GM12878 (cell line): ENCODE measurements around the gene DNAJC27. TPM values are rescaled to one million over a fixed set of nuclear protein-coding genes. Genes with fewer than 3 reads are reported as not detected.
A peak's percentile ranks its signal among the peaks of the same experiment; 100 is the strongest.

ENCODE experiments used
- ATF2 ChIP-seq: IDR thresholded peaks from 2 replicates; pipeline ENCODE4 v1.6.1; 2012; ENCODE audit warnings: low read length, inconsistent platforms
- ATF7 ChIP-seq: fragments of 450-650 bp; IDR thresholded peaks from 2 replicates; pipeline ENCODE4 v1.6.1; 2016; ENCODE audit warnings: low read depth, mild to moderate bottlenecking
- BMI1 ChIP-seq: fragments of 450-650 bp; IDR thresholded peaks from 2 replicates; pipeline ENCODE4 v1.6.1; 2016; ENCODE audit warnings: mild to moderate bottlenecking, moderate library complexity, borderline replicate concordance
- CREB1 ChIP-seq: IDR thresholded peaks from 2 replicates; pipeline ENCODE4 v1.6.1; 2012; ENCODE audit warnings: low read depth, mild to moderate bottlenecking, inconsistent platforms
- DPF2 ChIP-seq: fragments of 450-650 bp; IDR thresholded peaks from 2 replicates; pipeline ENCODE4 v1.6.1; 2017; ENCODE audit warnings: mild to moderate bottlenecking
- EP300 ChIP-seq, 2 experiments: fragments of 150-350 bp in 1 of 2; IDR thresholded peaks; 2 replicates each; pipeline ENCODE4 v1.6.1; 2011 to 2012; ENCODE audit warnings: low read depth in 2 of 2, low read length in 2 of 2, borderline replicate concordance in 1 of 2, improper control_type of control experiment in 1 of 2, inconsistent platforms in 1 of 2; ENCODE audit not compliant: control insufficient read depth in 1 of 2
- ESRRA ChIP-seq: IDR thresholded peaks from 2 replicates; pipeline ENCODE4 v1.6.1; 2012; ENCODE audit warnings: mild to moderate bottlenecking, low read length, improper control_type of control experiment
- FOXK2 ChIP-seq: fragments of 450-650 bp; IDR thresholded peaks from 2 replicates; pipeline ENCODE4 v1.6.1; 2017; ENCODE audit warnings: mild to moderate bottlenecking, moderate library complexity
- IRF4 ChIP-seq: IDR thresholded peaks from 2 replicates; pipeline ENCODE4 v1.6.1; 2011; ENCODE audit warnings: low read depth, low read length
- LARP7 ChIP-seq: fragments of 450-650 bp; IDR thresholded peaks from 2 replicates; pipeline ENCODE4 v1.6.1; 2017; ENCODE audit warnings: mild to moderate bottlenecking
- MLLT1 ChIP-seq: fragments of 450-650 bp; IDR thresholded peaks from 2 replicates; pipeline ENCODE4 v1.6.1; 2016; ENCODE audit warnings: mild to moderate bottlenecking
- NBN ChIP-seq: fragments of 450-650 bp; IDR thresholded peaks from 2 replicates; pipeline ENCODE4 v1.6.1; 2016
- NFYB ChIP-seq: IDR thresholded peaks from 2 replicates; pipeline ENCODE4 v1.6.1; 2011; ENCODE audit warnings: low read depth, mild to moderate bottlenecking, low read length, improper control_type of control experiment, moderate library complexity; ENCODE audit not compliant: insufficient read depth
- NR2F1 ChIP-seq: fragments of 450-650 bp; conservative IDR thresholded peaks from 2 replicates; pipeline ENCODE4 v1.6.1; 2017; ENCODE audit warnings: mild to moderate bottlenecking
- POLR2AphosphoS5 ChIP-seq: IDR thresholded peaks from 2 replicates; pipeline ENCODE4 v1.6.1; 2011; ENCODE audit warnings: mild to moderate bottlenecking, low read length, inconsistent platforms
- RAD51 ChIP-seq: fragments of 450-650 bp; IDR thresholded peaks from 2 replicates; pipeline ENCODE4 v1.6.1; 2016; ENCODE audit warnings: moderate library complexity, mild to moderate bottlenecking, inconsistent platforms
- RB1 ChIP-seq: fragments of 450-650 bp; formaldehyde crosslinking; IDR thresholded peaks from 2 replicates; pipeline ENCODE4 v1.6.1; 2017; ENCODE audit warnings: mild to moderate bottlenecking, borderline replicate concordance
- SKIL ChIP-seq: fragments of 450-650 bp; IDR thresholded peaks from 2 replicates; pipeline ENCODE4 v1.6.1; 2017; ENCODE audit warnings: mild to moderate bottlenecking, low read depth, inconsistent platforms; ENCODE audit not compliant: poor library complexity, severe bottlenecking
- SPI1 ChIP-seq: IDR thresholded peaks from 2 replicates; pipeline ENCODE4 v1.6.1; 2011; ENCODE audit warnings: low read depth, mild to moderate bottlenecking, low read length, moderate library complexity, borderline replicate concordance; ENCODE audit not compliant: insufficient read depth
- STAT1 ChIP-seq: fragments of 450-650 bp; conservative IDR thresholded peaks from 2 replicates; pipeline ENCODE4 v1.6.1; 2014; ENCODE audit warnings: antibody characterized with exemption, mild to moderate bottlenecking
- SUZ12 ChIP-seq: fragments of 200-600 bp; sonication (generic); IDR thresholded peaks from one replicate; pipeline ENCODE4 v1.6.1; 2018; ENCODE audit warnings: antibody characterized with exemption, mild to moderate bottlenecking; ENCODE audit not compliant: unreplicated experiment
- WRNIP1 ChIP-seq: IDR thresholded peaks from 2 replicates; pipeline ENCODE4 v1.6.1; 2011; ENCODE audit warnings: low read depth, low read length, improper control_type of control experiment, borderline replicate concordance
- YBX1 ChIP-seq: fragments of 450-650 bp; IDR thresholded peaks from 2 replicates; pipeline ENCODE4 v1.6.1; 2016; ENCODE audit warnings: antibody characterized with exemption
- ZBTB40 ChIP-seq: fragments of 450-650 bp; IDR thresholded peaks from 2 replicates; pipeline ENCODE4 v1.6.1; 2016; ENCODE audit warnings: mild to moderate bottlenecking, moderate library complexity, borderline replicate concordance
- ZNF217 ChIP-seq: fragments of 450-650 bp; IDR thresholded peaks from 2 replicates; pipeline ENCODE4 v1.6.1; 2017; ENCODE audit warnings: antibody characterized with exemption, mild to moderate bottlenecking
- polyA plus RNA-seq, 11 experiments: library from polyadenylated mRNA; depleted of rRNA in 4 of 11; unstranded in 6 of 11; stranded (reverse) in 5 of 11; fragments of >200 nt; fragmentation: Nextera tagmentation in 4 of 11; fragmentation: Illumina TruSeq in 1 of 11; extraction: Ambion mirVana in 4 of 11; extraction: Trizol in 1 of 11; gene quantifications; 1 replicate in 1 of 11; 2 replicates in 10 of 11; pipeline versions ENCODE4 v1.2.1 to v1.2.3, GENCODE V29; 2011 to 2016; ENCODE audit warnings: inconsistent platforms in 2 of 11, missing spikeins in 2 of 11, low read depth in 1 of 11
- total RNA-seq, 4 experiments: library from RNA; depleted of rRNA in 3 of 4; stranded (reverse); fragments of >200 nt in 3 of 4; fragmentation: Illumina TruSeq in 1 of 4; extraction: Trizol in 1 of 4; gene quantifications; 2 replicates each; pipeline versions ENCODE4 v1.2.1 to v1.2.3, GENCODE V29; 2013 to 2021

Gene DNAJC27
- total and polyA plus RNA-seq, 10 of the 15 experiments (the other 5 are each of a cell fraction or from before 2014, with no cell fraction given) = 0.95 to 9.6 (median 3.7) TPM

GRCh38 chr2:24917086-24917485 lies 54.7 kb downstream of the DNAJC27 start (continued):
- TF ChIP-seq ZBTB40 = no peak
- no peak for TF ChIP-seq YBX1
- TF ChIP-seq ATF2 = no peak
- TF ChIP-seq SPI1 = no peak
- no peak for TF ChIP-seq LARP7
- no peak for TF ChIP-seq WRNIP1
- TF ChIP-seq DPF2 = 0 out of 2 replicates have a peak, but pooled peaks have one; percentile 35
- TF ChIP-seq NR2F1 = peak; percentile 68
- no peak for TF ChIP-seq NBN
- TF ChIP-seq NFYB = no peak
- TF ChIP-seq ZNF217 = no peak
- TF ChIP-seq SUZ12 = no peak
- TF ChIP-seq STAT1 = no peak
- no peak for TF ChIP-seq FOXK2
- no peak for TF ChIP-seq CREB1
- TF ChIP-seq POLR2AphosphoS5 = no peak
- no peak for TF ChIP-seq EP300 (IDR thresholded peaks at IDR 0.05; ENCODE audit: borderline replicate concordance in 1 of 2, control insufficient read depth in 1 of 2, low read depth in 2 of 2, low read length in 2 of 2)
- no peak for TF ChIP-seq RB1
- TF ChIP-seq ESRRA = no peak
- TF ChIP-seq ATF7 = no peak
- no peak for TF ChIP-seq RAD51
- TF ChIP-seq SKIL = peak; percentile 31
- no peak for TF ChIP-seq MLLT1
- TF ChIP-seq IRF4 = no peak
- TF ChIP-seq BMI1 = no peak
